H9 (cell line): ENCODE results near the gene SEMA3A. TPM values are rescaled to one million over a fixed set of nuclear protein-coding genes. Genes with fewer than 3 reads are reported as not detected.

ENCODE experiments used
- DNase-seq: peaks from one replicate; pipeline ENCODE4 v3.0.0-alpha.2; 2017
- H2AFZ ChIP-seq: one replicate; pipeline ENCODE4 v1.6.1; 2013; ENCODE audit warnings: mild to moderate bottlenecking, low read length, control low read depth, moderate library complexity
- H2AK5ac ChIP-seq: 2 replicates; pipeline ENCODE4 v1.6.1; 2013; ENCODE audit warnings: low read length, control low read depth, mixed read lengths; ENCODE audit not compliant: insufficient read length
- H2BK120ac ChIP-seq: one replicate; pipeline ENCODE4 v1.6.1; 2013; ENCODE audit warnings: low read depth, mild to moderate bottlenecking, low read length, control low read depth, inconsistent platforms; ENCODE audit not compliant: poor library complexity, severe bottlenecking
- H2BK12ac ChIP-seq: 2 replicates; pipeline ENCODE4 v1.6.1; 2013; ENCODE audit warnings: low read length, control low read depth, mixed read lengths, low read depth; ENCODE audit not compliant: insufficient read length
- H2BK15ac ChIP-seq: 2 replicates; pipeline ENCODE4 v1.6.1; 2013; ENCODE audit warnings: low read depth, low read length, control low read depth
- H2BK20ac ChIP-seq: one replicate; pipeline ENCODE4 v1.6.1; 2013; ENCODE audit warnings: low read depth, mild to moderate bottlenecking, low read length, control low read depth, inconsistent platforms; ENCODE audit not compliant: poor library complexity, severe bottlenecking
- H2BK5ac ChIP-seq: 2 replicates; pipeline ENCODE4 v1.6.1; 2013; ENCODE audit warnings: low read length, control low read depth, mixed read lengths; ENCODE audit not compliant: insufficient read length
- H3K14ac ChIP-seq: 2 replicates; pipeline ENCODE4 v1.6.1; 2013; ENCODE audit warnings: low read length, control low read depth; ENCODE audit not compliant: insufficient read depth
- H3K18ac ChIP-seq: 2 replicates; pipeline ENCODE4 v1.6.1; 2013; ENCODE audit warnings: low read depth, mild to moderate bottlenecking, mixed read lengths, low read length, control low read depth; ENCODE audit not compliant: insufficient read length
- H3K23ac ChIP-seq: 2 replicates; pipeline ENCODE4 v1.6.1; 2013; ENCODE audit warnings: low read length, control low read depth, mixed read lengths, low read depth; ENCODE audit not compliant: insufficient read length
- H3K23me2 ChIP-seq: 2 replicates; pipeline ENCODE4 v1.6.1; 2013; ENCODE audit warnings: low read depth, mild to moderate bottlenecking, mixed read lengths, low read length, control low read depth; ENCODE audit not compliant: insufficient read length, poor library complexity, severe bottlenecking
- H3K27ac ChIP-seq: 2 replicates; pipeline ENCODE4 v1.5.1; 2013; ENCODE audit warnings: low read length, control low read depth, mixed read lengths, low read depth; ENCODE audit not compliant: insufficient read length
- H3K27me3 ChIP-seq: 2 replicates; pipeline ENCODE4 v1.6.1; 2013; ENCODE audit warnings: low read length, control low read depth, inconsistent platforms; ENCODE audit not compliant: insufficient read depth
- H3K4ac ChIP-seq: 2 replicates; pipeline ENCODE4 v1.6.1; 2013; ENCODE audit warnings: low read depth, mild to moderate bottlenecking, control low read depth, inconsistent platforms, low read length, moderate library complexity
- H3K4me1 ChIP-seq: 2 replicates; pipeline ENCODE4 v1.6.1; 2013; ENCODE audit warnings: low read length, control low read depth, inconsistent platforms; ENCODE audit not compliant: insufficient read depth
- H3K4me2 ChIP-seq: 2 replicates; pipeline ENCODE4 v1.6.1; 2013; ENCODE audit warnings: low read length, control low read depth, mixed read lengths; ENCODE audit not compliant: insufficient read length, insufficient read depth
- H3K56ac ChIP-seq: 2 replicates; pipeline ENCODE4 v1.6.1; 2013; ENCODE audit warnings: low read depth, mild to moderate bottlenecking, mixed read lengths, low read length, control low read depth; ENCODE audit not compliant: insufficient read length
- H3K79me1 ChIP-seq: 2 replicates; pipeline ENCODE4 v1.6.1; 2013; ENCODE audit warnings: low read depth, mild to moderate bottlenecking, moderate library complexity, low read length, control low read depth, inconsistent platforms; ENCODE audit not compliant: insufficient read depth, poor library complexity, severe bottlenecking
- H3K79me2 ChIP-seq: 2 replicates; pipeline ENCODE4 v1.6.1; 2013; ENCODE audit warnings: low read length, control low read depth, inconsistent platforms; ENCODE audit not compliant: insufficient read depth
- H3K9ac ChIP-seq: 2 replicates; pipeline ENCODE4 v1.6.1; 2013; ENCODE audit warnings: low read length, control low read depth, mixed read lengths; ENCODE audit not compliant: insufficient read length; ENCODE audit errors: extremely low read depth
- H3K9me3 ChIP-seq: one replicate; pipeline ENCODE4 v1.6.1; 2013; ENCODE audit warnings: low read depth, low read length, inconsistent platforms; ENCODE audit not compliant: control insufficient read depth
- H3T11ph ChIP-seq: one replicate; pipeline ENCODE4 v1.6.1; 2013; ENCODE audit warnings: mild to moderate bottlenecking, low read length, control low read depth, inconsistent platforms
- H4K20me1 ChIP-seq: one replicate; pipeline ENCODE4 v1.6.1; 2013; ENCODE audit not compliant: control insufficient read depth, insufficient read length, insufficient read depth
- H4K5ac ChIP-seq: 2 replicates; pipeline ENCODE4 v1.6.1; 2013; ENCODE audit warnings: low read depth, mild to moderate bottlenecking, mixed read lengths, low read length, control low read depth; ENCODE audit not compliant: insufficient read length
- H4K8ac ChIP-seq: replicated peaks from 2 replicates; pipeline ENCODE4 v1.6.1; 2013; ENCODE audit warnings: low read length, control low read depth, mixed read lengths, low read depth; ENCODE audit not compliant: insufficient read length
- H4K91ac ChIP-seq: 2 replicates; pipeline ENCODE4 v1.6.1; 2013; ENCODE audit warnings: low read depth, mild to moderate bottlenecking, moderate library complexity, mixed read lengths, low read length, control low read depth; ENCODE audit not compliant: insufficient read length
- H3K27ac Mint-ChIP-seq, 3 experiments: 2 replicates in 2 of 3; 3 replicates in 1 of 3; pipeline ENCODE4 v1.8.0; 2020 to 2021; ENCODE audit warnings: mixed read lengths in 3 of 3, mild to moderate bottlenecking in 1 of 3, moderate library complexity in 1 of 3
- H3K27me3 Mint-ChIP-seq: 2 replicates; pipeline ENCODE4 v1.8.0; 2021; ENCODE audit warnings: low read depth, mild to moderate bottlenecking, moderate library complexity, mixed read lengths
- H3K36me3 Mint-ChIP-seq, 3 experiments: 2 replicates in 2 of 3; 3 replicates in 1 of 3; pipeline ENCODE4 v1.8.0; 2020 to 2021; ENCODE audit warnings: low read depth in 3 of 3, mixed read lengths in 3 of 3; ENCODE audit not compliant: insufficient read depth in 1 of 3
- H3K4me1 Mint-ChIP-seq, 2 experiments: 2 replicates each; pipeline ENCODE4 v1.8.0; 2020; ENCODE audit warnings: mixed read lengths in 2 of 2
- H3K4me3 Mint-ChIP-seq, 2 experiments: 2 replicates in 1 of 2; 3 replicates in 1 of 2; pipeline ENCODE4 v1.8.0; 2020 to 2021; ENCODE audit warnings: mild to moderate bottlenecking in 2 of 2, mixed read lengths in 2 of 2, moderate library complexity in 1 of 2
- H3K9me3 Mint-ChIP-seq, 2 experiments: 2 replicates in 1 of 2; 3 replicates in 1 of 2; pipeline ENCODE4 v1.8.0; 2020; ENCODE audit warnings: mild to moderate bottlenecking in 2 of 2, mixed read lengths in 2 of 2, moderate library complexity in 1 of 2
- CTCF ChIP-seq: fragments of 200-600 bp; sonication (generic); conservative IDR thresholded peaks from 3 replicates; pipeline ENCODE4 v1.8.0; 2021; ENCODE audit warnings: antibody characterized with exemption, mild to moderate bottlenecking
- WGBS: extraction: QIAGEN DNeasy Blood & Tissue Kit; methylation state at CpG from one replicate; pipeline ENCODE4 v1.1.7; 2013; ENCODE audit warnings: missing lambda C conversion rate, low lambda C conversion rate, mixed read lengths; ENCODE audit not compliant: insufficient read length; ENCODE audit errors: extremely low coverage; 5-methylcytosine and 5-hydroxymethylcytosine counted together
- total RNA-seq: library from RNA; stranded (reverse); gene quantifications from 2 replicates; pipeline ENCODE4 v1.2.1, GENCODE V29; 2021

The SEMA3A gene
- total RNA-seq, 1 experiment from 2014 or later: 60.0 TPM

DNA sequence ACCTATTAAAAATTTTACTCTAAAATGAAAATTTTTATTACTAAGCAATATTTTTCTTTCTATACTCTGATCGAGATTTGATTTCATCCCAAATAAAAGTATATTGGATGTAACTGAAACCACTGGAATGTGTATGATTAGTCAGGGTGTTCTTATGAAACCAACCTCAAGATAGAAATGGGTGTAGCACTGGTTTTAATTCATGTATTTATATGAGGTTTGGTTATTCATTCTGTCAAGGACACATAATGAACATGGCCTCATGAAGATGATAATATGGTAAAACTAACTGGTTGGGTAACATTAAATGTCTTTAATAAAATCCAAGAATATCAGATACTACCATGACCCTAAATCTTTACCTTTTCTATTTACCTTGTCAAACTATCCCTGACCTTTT is 197.7 kb downstream of the SEMA3A start:
- no peak overlapping the region for H3K4ac ChIP-seq
- H3K36me3 Mint-ChIP-seq: peaks cover 29 to 39% (median 33%) of the 10 kb centered on the region in 3 experiments
- no peak overlapping the region for H3K14ac ChIP-seq
- no peaks in the 10 kb centered on the region for H3K27me3 Mint-ChIP-seq
- WGBS: no CpG with 5 or more reads among the region's 1 CpG
- H3K27ac ChIP-seq: no peak overlapping the region
- H3K79me1 ChIP-seq: no peaks in the 10 kb centered on the region
- H3K4me3 Mint-ChIP-seq: no peak overlapping the region
- H2BK20ac ChIP-seq: no peak overlapping the region
- H3K23me2 ChIP-seq: no peaks in the 10 kb centered on the region
- no peak overlapping the region for H2BK15ac ChIP-seq
- H3K4me2 ChIP-seq: no peak overlapping the region
- H2AFZ ChIP-seq: no peak overlapping the region
- DNase-seq: no peak
- H3K27ac Mint-ChIP-seq: no peak overlapping the region
- H2BK12ac ChIP-seq: no peak overlapping the region
- no peak overlapping the region for H4K91ac ChIP-seq
- no peaks in the 10 kb centered on the region for H4K20me1 ChIP-seq
- no peak overlapping the region for H3T11ph ChIP-seq
- H3K18ac ChIP-seq: no peak overlapping the region
- peaks cover 2 to 6% of the 10 kb centered on the region in 2 experiments; a peak in 3 of 4 replicates for H3K4me1 Mint-ChIP-seq
- H2AK5ac ChIP-seq: no peak overlapping the region
- H2BK5ac ChIP-seq: no peak overlapping the region
- no peaks in the 10 kb centered on the region; the same call in 1 of the 2 replicates for H3K4me1 ChIP-seq
- no peak overlapping the region for H3K23ac ChIP-seq
- peaks cover 7 to 13% of the 10 kb centered on the region in 2 experiments for H3K9me3 Mint-ChIP-seq
- H3K9me3 ChIP-seq: no peaks in the 10 kb centered on the region
- no peak overlapping the region for H2BK120ac ChIP-seq
- H4K8ac ChIP-seq: no peak overlapping the region
- H4K5ac ChIP-seq: no peak overlapping the region
- H3K9ac ChIP-seq: no peak overlapping the region
- no peak for TF ChIP-seq CTCF
- no peaks in the 10 kb centered on the region for H3K79me2 ChIP-seq
- H3K27me3 ChIP-seq: no peaks in the 10 kb centered on the region
- no peak overlapping the region for H3K56ac ChIP-seq
